ENCODE measurements around the gene CAMK2D. TPM values are rescaled to one million over a fixed set of nuclear protein-coding genes. Genes with fewer than 3 reads are reported as not detected.
A peak's percentile ranks its signal among the peaks of the same experiment; 100 is the strongest.
"Not testable (repeated sequence)": the region's sequence is repeated elsewhere in the genome, so short reads cannot be mapped to it uniquely, and the experiment has no call there.

Gene CAMK2D
- total and polyA plus RNA-seq, 8 donors, result 4.0 to 23.1 (median 9.8) TPM

DNA sequence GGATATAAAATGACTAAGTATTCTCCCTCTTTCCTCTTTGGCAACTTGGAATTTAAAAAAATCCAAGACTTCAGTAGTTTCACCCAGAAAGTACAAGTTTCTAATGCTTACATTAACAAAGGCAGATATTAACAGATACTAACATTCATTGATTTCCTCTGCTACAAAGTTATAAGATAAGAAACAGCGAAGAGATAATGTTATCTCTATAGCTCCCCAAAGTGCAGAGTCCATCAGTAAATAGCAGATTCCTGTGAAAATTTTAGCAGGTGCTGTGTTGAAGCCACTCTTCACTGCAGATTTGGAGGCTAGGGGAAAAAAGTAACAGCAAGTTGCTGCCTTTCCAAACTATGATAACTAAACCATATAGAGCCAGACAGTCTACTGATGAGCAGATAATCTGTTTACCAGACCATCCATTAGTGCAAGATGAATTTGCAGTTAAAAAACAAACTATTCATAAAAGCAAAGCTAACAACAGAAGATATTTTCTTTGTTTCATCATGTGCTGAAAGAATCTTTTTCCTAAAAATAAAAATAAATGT is 3.3 kb upstream of the CAMK2D start:
- 14 to 15% methylated on average over 1 of the region's 1 CpG for WGBS, 2 donors

DNA sequence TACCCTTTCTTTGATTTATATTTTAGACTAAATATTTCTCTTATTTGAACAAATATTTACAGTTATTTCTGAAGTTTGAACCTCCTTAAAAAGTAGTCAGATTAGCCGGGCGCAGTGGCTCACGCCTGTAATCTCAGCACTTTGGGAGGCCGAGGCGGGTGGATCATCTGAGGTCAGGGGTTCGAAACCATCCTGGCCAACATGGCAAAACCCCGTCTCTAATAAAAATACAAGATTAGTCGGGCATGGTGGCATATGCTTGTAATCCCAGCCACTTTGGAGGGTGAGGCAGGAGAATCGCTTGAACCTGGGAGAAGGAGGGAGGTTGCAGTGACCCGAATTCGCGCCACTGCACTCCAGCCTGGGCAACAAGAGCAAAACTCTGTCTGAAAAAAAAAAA is 2.4 kb upstream of the CAMK2D start:
- H3K4me3 ChIP-seq; H3K9me3 ChIP-seq; H3K36me3 ChIP-seq; DNase-seq; FAIRE-seq; H3K27ac ChIP-seq; intact Hi-C loops (cut with DNase I); H3K27me3 ChIP-seq; ATAC-seq: not testable (repeated sequence)
- H3K4me1 ChIP-seq, result peaks cover 0 to 14% (median 9%) of the 10 kb centered on the region in 3 donors
- 81% methylated on average over 12 of the region's 12 CpGs for WGBS, 2 donors

More for the DNA sequence above, 3.3 kb upstream of the CAMK2D start:
- ATAC-seq (no peak), FAIRE-seq (no peak), DNase-seq (no peak)
- Histone ChIP-seq H3K27me3 (no peaks in the 10 kb centered on the region), H3K36me3 (no peaks in the 10 kb centered on the region), H3K4me1 (peaks cover 0 to 6% (median under 1%) of the 10 kb centered on the region in 3 donors), H3K27ac (no peak overlapping the region), H3K9me3 (no peaks in the 10 kb centered on the region), H3K4me3 (no peak overlapping the region)
- TF ChIP-seq, protein P1, sequence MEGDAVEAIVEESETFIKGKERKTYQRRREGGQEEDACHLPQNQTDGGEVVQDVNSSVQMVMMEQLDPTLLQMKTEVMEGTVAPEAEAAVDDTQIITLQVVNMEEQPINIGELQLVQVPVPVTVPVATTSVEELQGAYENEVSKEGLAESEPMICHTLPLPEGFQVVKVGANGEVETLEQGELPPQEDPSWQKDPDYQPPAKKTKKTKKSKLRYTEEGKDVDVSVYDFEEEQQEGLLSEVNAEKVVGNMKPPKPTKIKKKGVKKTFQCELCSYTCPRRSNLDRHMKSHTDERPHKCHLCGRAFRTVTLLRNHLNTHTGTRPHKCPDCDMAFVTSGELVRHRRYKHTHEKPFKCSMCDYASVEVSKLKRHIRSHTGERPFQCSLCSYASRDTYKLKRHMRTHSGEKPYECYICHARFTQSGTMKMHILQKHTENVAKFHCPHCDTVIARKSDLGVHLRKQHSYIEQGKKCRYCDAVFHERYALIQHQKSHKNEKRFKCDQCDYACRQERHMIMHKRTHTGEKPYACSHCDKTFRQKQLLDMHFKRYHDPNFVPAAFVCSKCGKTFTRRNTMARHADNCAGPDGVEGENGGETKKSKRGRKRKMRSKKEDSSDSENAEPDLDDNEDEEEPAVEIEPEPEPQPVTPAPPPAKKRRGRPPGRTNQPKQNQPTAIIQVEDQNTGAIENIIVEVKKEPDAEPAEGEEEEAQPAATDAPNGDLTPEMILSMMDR (IDR thresholded peaks at IDR 0.05), result no peak
- intact Hi-C loops (cut with DNase I), result no loop called here

DNA sequence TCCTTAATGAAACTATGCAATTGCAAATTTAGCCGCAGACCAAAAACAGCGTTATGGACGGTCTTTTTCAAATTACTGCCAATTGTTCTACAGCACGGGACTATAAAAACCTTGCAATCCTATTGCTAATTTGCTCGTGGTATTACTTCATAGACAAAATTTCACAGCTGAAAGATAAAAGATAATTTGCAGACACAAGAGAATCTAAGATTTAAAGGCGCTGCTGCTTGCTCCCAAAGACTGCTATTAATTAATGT is 1.4 kb upstream of the CAMK2D start:
- FAIRE-seq, result no peak
- H3K4me1 ChIP-seq, result peaks cover 0 to 16% (median 14%) of the 10 kb centered on the region in 3 donors
- ATAC-seq, result no peak
- H3K27ac ChIP-seq, result peak overlapping the region; percentile 95 to 99 (median 96)
- DNase-seq, result no peak
- no peaks in the 10 kb centered on the region for H3K27me3 ChIP-seq
- intact Hi-C loops (cut with DNase I), result no loop called here
- TF ChIP-seq, protein P1 (IDR thresholded peaks at IDR 0.05), result no peak
- H3K9me3 ChIP-seq, result no peaks in the 10 kb centered on the region
- no peaks in the 10 kb centered on the region for H3K36me3 ChIP-seq
- WGBS, 2 donors, result 2 to 3% methylated on average over 6 of the region's 6 CpGs
- H3K4me3 ChIP-seq, result peak overlapping the region; percentile 19 to 67 (median 52)

DNA sequence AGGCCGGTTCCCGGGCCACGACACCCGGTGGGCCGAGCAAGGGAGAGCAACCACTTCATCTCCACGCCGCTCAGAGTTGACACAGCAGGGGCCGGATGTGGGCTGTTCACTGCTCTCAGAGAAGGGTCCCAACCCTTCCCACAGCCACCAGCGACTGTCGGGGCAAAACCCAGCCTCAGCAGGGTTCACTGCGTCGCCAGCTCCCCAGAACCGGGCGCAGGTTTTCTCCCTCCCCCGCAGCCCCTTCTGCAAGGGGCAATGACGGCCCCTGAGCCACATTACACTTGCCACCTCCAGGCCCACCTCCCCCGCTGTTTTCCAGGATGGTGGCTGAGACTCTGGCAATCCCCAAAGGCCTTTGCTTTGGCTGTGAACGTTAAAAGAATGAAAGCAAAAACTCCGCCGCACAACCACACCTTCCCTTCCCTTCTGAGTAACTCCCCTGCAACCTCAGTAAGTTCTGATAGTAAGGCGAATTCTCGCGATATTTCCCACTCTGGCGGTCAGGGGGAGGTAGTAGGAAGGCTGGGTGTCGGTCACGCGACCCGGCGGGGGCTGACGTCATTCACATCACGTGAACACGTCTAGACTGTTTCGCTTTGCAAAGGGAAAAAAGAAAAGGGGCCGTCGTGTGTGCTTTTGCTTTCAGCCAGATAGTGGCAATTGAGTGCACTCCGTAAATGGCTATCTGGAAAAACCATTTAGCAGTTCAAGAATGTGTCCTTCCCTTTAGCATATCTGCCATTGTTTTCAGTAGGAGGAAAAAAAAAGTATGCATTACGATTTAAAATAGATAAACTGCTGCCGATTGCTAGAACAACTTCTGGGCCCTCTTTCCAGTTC is 869 bp upstream of the CAMK2D start:
- TF ChIP-seq, protein P1 (IDR thresholded peaks at IDR 0.05), result no peak
- FAIRE-seq, result peak; percentile 98
- 0 to 1% methylated on average over 35 to 38 of the region's 38 CpGs for WGBS, 2 donors

DNA sequence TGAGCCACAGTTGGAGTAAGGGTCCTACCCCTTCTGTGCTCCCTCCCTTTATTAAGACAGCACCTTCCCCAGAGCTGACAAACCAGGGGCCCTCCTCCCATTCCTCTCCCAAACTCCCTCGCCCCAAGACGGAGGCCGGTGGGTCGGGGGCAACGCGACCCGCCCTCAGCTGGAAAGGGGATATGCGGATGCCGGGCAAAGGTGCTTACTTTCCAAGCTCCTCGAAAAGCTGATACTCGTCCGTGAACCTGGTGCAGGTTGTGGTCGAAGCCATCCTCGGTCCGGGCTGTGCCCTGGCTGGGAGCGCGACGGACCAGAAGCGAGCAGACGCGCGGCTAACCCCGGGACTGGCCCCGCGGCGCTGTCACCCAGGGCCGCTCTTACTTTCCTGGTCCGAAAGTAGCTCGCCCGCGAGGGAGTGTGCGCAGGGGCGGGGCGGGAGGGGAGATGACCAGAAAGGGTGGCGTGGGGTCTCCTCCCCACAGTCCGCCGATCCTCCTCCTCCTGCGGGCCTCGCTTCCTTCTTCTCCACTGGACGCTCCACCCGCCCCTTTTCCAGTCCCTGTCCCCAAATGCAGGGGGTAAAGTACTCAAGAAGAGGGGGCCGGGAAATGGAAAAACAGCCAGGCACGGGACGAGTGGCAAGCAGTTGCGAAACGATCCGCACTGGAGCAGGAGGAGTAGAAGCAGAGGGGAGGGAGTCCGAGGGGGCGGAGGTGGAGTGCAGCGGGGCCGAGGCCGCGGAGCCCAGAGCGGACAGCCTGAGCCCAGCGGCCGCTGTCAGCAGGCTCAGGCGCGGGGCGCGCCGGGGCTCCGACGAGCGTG is 531 bp downstream of the CAMK2D start:
- whole genome bisulfite sequencing, 2 donors, result 0 to 1% methylated on average over 59 to 64 of the region's 64 CpGs
- DNase-seq, result peak; percentile 70 to 89 (median 78)
- peak; percentile 56 to 73 (median 62) for ATAC-seq
- Histone ChIP-seq H3K36me3 (no peaks in the 10 kb centered on the region), H3K4me3 (peak overlapping the region; percentile 49 to 67 (median 60)), H3K27ac (peak overlapping the region; percentile 95 to 99 (median 96)), H3K9me3 (no peaks in the 10 kb centered on the region), H3K27me3 (no peaks in the 10 kb centered on the region), H3K4me1 (peaks cover 0 to 18% (median 14%) of the 10 kb centered on the region in 3 donors)
- intact Hi-C loops (cut with DNase I), result no loop called here
- TF ChIP-seq, protein P1 (IDR thresholded peaks at IDR 0.05), result no peak
- no peak for FAIRE-seq

More for the DNA sequence above, 869 bp upstream of the CAMK2D start:
- peaks cover 0 to 16% (median 14%) of the 10 kb centered on the region in 3 donors for H3K4me1 ChIP-seq
- peak overlapping the region; percentile 49 to 67 (median 60) for H3K4me3 ChIP-seq
- intact Hi-C loops (cut with DNase I), result no loop called here
- no peaks in the 10 kb centered on the region for H3K27me3 ChIP-seq
- H3K9me3 ChIP-seq, result no peaks in the 10 kb centered on the region
- peak overlapping the region; percentile 95 to 99 (median 96) for H3K27ac ChIP-seq
- DNase-seq, result peak; percentile 94 to 100 (median 98)
- ATAC-seq, result peak; percentile 77 to 88 (median 85)
- no peaks in the 10 kb centered on the region for H3K36me3 ChIP-seq
